Choroid plexus epithelial cell (primary cell): ENCODE measurements around the gene FREY1.

Experiments
- DNase-seq: peaks from one replicate; pipeline ENCODE4 v3.0.0-alpha.2; 2010; ENCODE audit warnings: low read depth
- H3K4me3 ChIP-seq: 2 replicates; pipeline ENCODE4 v1.5.1; 2011; ENCODE audit warnings: low read depth, mild to moderate bottlenecking, control low read depth, low read length, moderate library complexity
- CTCF ChIP-seq: conservative IDR thresholded peaks from 2 replicates; pipeline ENCODE4 v1.5.1; 2011; ENCODE audit warnings: low read depth, mild to moderate bottlenecking, control low read depth, inconsistent platforms, low read length, moderate library complexity

FREY1 gene

GRCh38 chr11:45933131-45933831, 26.2 kb upstream of the FREY1 start:
- no peak for DNase-seq
- no peak for TF ChIP-seq CTCF
- H3K4me3 ChIP-seq = no peak overlapping the region

GRCh38 chr11:45932217-45932616, 25.1 kb upstream of the FREY1 start:
- no peak overlapping the region for H3K4me3 ChIP-seq
- no peak for DNase-seq
- no peak for TF ChIP-seq CTCF

GRCh38 chr11:45931739-45932138, 24.7 kb upstream of the FREY1 start:
- TF ChIP-seq CTCF = no peak
- no peak for DNase-seq
- H3K4me3 ChIP-seq = no peak overlapping the region

GRCh38 chr11:45930951-45931570, 24.0 kb upstream of the FREY1 start:
- DNase-seq = no peak
- TF ChIP-seq CTCF = no peak
- no peak overlapping the region for H3K4me3 ChIP-seq

GRCh38 chr11:45930031-45930794, 23.1 kb upstream of the FREY1 start:
- no peak for TF ChIP-seq CTCF
- no peak for DNase-seq
- H3K4me3 ChIP-seq = no peak overlapping the region

- TF ChIP-seq CTCF = no peak
- no peak for DNase-seq
- H3K4me3 ChIP-seq = no peak overlapping the region
These were observed 22.5 kb upstream of the FREY1 start for GRCh38 chr11:45929486-45930030.
